A673 (cell line): Measurements from ENCODE around the gene RNF223. TPM values are rescaled to one million over a fixed set of nuclear protein-coding genes. Genes with fewer than 3 reads are reported as not detected.

Source experiments
- BruUV-seq: library from RNA; stranded (reverse); fragments of 400-500 nt; replicated peaks from 2 replicates; lab custom pipeline; 2021; lab: Mats Ljungman, UMichigan
- CTCF ChIA-PET: fragments of 300-600 bp; sonication (Branson Sonifier 250); formaldehyde crosslinking; loops from one replicate; lab custom pipeline; 2022; ENCODE audit warnings: antibody characterized with exemption; lab: Charles Lee
- POLR2A ChIA-PET: fragments of 300-600 bp; sonication (Branson Sonifier 250); formaldehyde crosslinking; loops from one replicate; lab custom pipeline; 2022; ENCODE audit warnings: antibody characterized with exemption; ENCODE audit not compliant: low non-redundant PET; lab: Charles Lee
- DNase-seq: peaks from one replicate; pipeline ENCODE4 v3.0.0-alpha.2; 2015; ENCODE audit warnings: low spot score
- H3K27ac ChIP-seq: fragments of 200-600 bp; sonication (generic); 2 replicates; pipeline ENCODE4 v1.5.1; 2016; ENCODE audit warnings: mixed run types, low read depth, mild to moderate bottlenecking, mixed read lengths, antibody characterized with exemption, low read length; ENCODE audit not compliant: poor library complexity, severe bottlenecking
- H3K27me3 ChIP-seq: fragments of 200-600 bp; sonication (generic); replicated peaks from 2 replicates; pipeline ENCODE4 v1.6.1; 2017; ENCODE audit warnings: mixed run types, low read depth, mild to moderate bottlenecking, mixed read lengths, antibody characterized with exemption, low read length; ENCODE audit not compliant: insufficient read depth, poor library complexity
- H3K36me3 ChIP-seq: fragments of 200-600 bp; sonication (generic); 2 replicates; pipeline ENCODE4 v1.6.1; 2016; ENCODE audit warnings: mixed run types, mild to moderate bottlenecking, mixed read lengths, antibody characterized with exemption, low read length; ENCODE audit not compliant: insufficient read depth, poor library complexity, severe bottlenecking
- H3K4me1 ChIP-seq: fragments of 200-600 bp; sonication (generic); 2 replicates; pipeline ENCODE4 v1.6.1; 2017; ENCODE audit warnings: mixed run types, mild to moderate bottlenecking, mixed read lengths, antibody characterized with exemption, low read length; ENCODE audit not compliant: insufficient read depth, poor library complexity, severe bottlenecking
- H3K4me3 ChIP-seq: fragments of 200-600 bp; sonication (generic); 2 replicates; pipeline ENCODE4 v1.5.1; 2016; ENCODE audit warnings: low read depth, mixed run types, mild to moderate bottlenecking, mixed read lengths, low read length; ENCODE audit not compliant: poor library complexity, severe bottlenecking
- H3K9me3 ChIP-seq: fragments of 200-600 bp; sonication (generic); 2 replicates; pipeline ENCODE4 v1.6.1; 2016; ENCODE audit warnings: mixed run types, low read depth, mild to moderate bottlenecking, mixed read lengths, antibody characterized with exemption, low read length; ENCODE audit not compliant: poor library complexity, severe bottlenecking
- EZH2 ChIP-seq: fragments of 200-600 bp; sonication (generic); IDR thresholded peaks from 2 replicates; pipeline ENCODE4 v1.6.1; 2017; ENCODE audit warnings: borderline replicate concordance, low read depth, mild to moderate bottlenecking, mixed read lengths, antibody characterized with exemption, low read length; ENCODE audit not compliant: poor library complexity, severe bottlenecking
- intact Hi-C: fragments of 100-400 bp; cut with micrococcal nuclease; formaldehyde crosslinking; loops from one replicate; pipeline ENCODE4 v1.10.0; 2022; ENCODE audit not compliant: unreplicated experiment
- total RNA-seq: library from RNA; stranded (reverse); gene quantifications from 2 replicates; pipeline ENCODE4 v1.2.3, GENCODE V29; 2021
- TF ChIP-seq, protein P1 (sequence below): fragments of 300-800, 200-600 bp; sonication (generic); conservative IDR thresholded peaks from 2 replicates; pipeline ENCODE4 v1.5.1; 2017; ENCODE audit warnings: low read depth, mild to moderate bottlenecking, antibody characterized with exemption, low read length, moderate library complexity, mixed read lengths

Gene RNF223
- total RNA-seq, 1 experiment from 2014 or later, result not detected

GRCh38 chr1:1069056-1069710 is 4.9 kb downstream of the RNF223 start:
- TF ChIP-seq, protein P1, sequence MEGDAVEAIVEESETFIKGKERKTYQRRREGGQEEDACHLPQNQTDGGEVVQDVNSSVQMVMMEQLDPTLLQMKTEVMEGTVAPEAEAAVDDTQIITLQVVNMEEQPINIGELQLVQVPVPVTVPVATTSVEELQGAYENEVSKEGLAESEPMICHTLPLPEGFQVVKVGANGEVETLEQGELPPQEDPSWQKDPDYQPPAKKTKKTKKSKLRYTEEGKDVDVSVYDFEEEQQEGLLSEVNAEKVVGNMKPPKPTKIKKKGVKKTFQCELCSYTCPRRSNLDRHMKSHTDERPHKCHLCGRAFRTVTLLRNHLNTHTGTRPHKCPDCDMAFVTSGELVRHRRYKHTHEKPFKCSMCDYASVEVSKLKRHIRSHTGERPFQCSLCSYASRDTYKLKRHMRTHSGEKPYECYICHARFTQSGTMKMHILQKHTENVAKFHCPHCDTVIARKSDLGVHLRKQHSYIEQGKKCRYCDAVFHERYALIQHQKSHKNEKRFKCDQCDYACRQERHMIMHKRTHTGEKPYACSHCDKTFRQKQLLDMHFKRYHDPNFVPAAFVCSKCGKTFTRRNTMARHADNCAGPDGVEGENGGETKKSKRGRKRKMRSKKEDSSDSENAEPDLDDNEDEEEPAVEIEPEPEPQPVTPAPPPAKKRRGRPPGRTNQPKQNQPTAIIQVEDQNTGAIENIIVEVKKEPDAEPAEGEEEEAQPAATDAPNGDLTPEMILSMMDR, result no peak
- no peak for TF ChIP-seq EZH2
- no TSS peak for BruUV-seq
- peaks cover 8% of the 10 kb centered on the region for H3K4me1 ChIP-seq
- CTCF ChIA-PET, result no interaction called here
- no peak overlapping the region for H3K27ac ChIP-seq
- intact Hi-C loops, result no loop called here
- DNase-seq, result peak; percentile 82
- H3K9me3 ChIP-seq, result no peaks in the 10 kb centered on the region
- POLR2A ChIA-PET, result no interaction called here
- H3K4me3 ChIP-seq, result peak overlapping the region; percentile 69
- H3K36me3 ChIP-seq, result no peaks in the 10 kb centered on the region
- no peaks in the 10 kb centered on the region for H3K27me3 ChIP-seq

GRCh38 chr1:1068517-1069055 is 5.5 kb downstream of the RNF223 start:
- ChIA-PET POLR2A (no interaction called here), CTCF (no interaction called here)
- BruUV-seq, result no TSS peak
- Histone ChIP-seq H3K4me1 (peaks cover 14% of the 10 kb centered on the region), H3K36me3 (no peaks in the 10 kb centered on the region), H3K9me3 (no peaks in the 10 kb centered on the region), H3K27me3 (no peaks in the 10 kb centered on the region), H3K27ac (no peak overlapping the region), H3K4me3 (peak overlapping the region; percentile 69)
- DNase-seq, result no peak
- intact Hi-C loops, result no loop called here
- TF ChIP-seq EZH2, result no peak
- TF ChIP-seq, protein P1, result no peak

GRCh38 chr1:1067860-1068516 is 6.1 kb downstream of the RNF223 start:
- BruUV-seq, result no TSS peak
- intact Hi-C loops, result no loop called here
- POLR2A ChIA-PET, result no interaction called here
- no peak for DNase-seq
- Histone ChIP-seq H3K4me3 (peak overlapping the region; percentile 69), H3K4me1 (peaks cover 20% of the 10 kb centered on the region), H3K9me3 (no peaks in the 10 kb centered on the region), H3K27me3 (no peaks in the 10 kb centered on the region), H3K27ac (no peak overlapping the region), H3K36me3 (no peaks in the 10 kb centered on the region)
- CTCF ChIA-PET, result no interaction called here
- TF ChIP-seq EZH2, result no peak
- TF ChIP-seq, protein P1, result no peak
